HG03196 (cell line): ENCODE results near the gene CCDC174.
"Not testable (repeated sequence)": the region's sequence is repeated elsewhere in the genome, so short reads cannot be mapped to it uniquely, and the experiment has no call there.

Experiments
- ATAC-seq: cut with Tn5 transposase; IDR thresholded peaks from one replicate; pipeline ENCODE4 v1.9.1; 2021; ENCODE audit not compliant: unreplicated experiment

CCDC174 gene

DNA sequence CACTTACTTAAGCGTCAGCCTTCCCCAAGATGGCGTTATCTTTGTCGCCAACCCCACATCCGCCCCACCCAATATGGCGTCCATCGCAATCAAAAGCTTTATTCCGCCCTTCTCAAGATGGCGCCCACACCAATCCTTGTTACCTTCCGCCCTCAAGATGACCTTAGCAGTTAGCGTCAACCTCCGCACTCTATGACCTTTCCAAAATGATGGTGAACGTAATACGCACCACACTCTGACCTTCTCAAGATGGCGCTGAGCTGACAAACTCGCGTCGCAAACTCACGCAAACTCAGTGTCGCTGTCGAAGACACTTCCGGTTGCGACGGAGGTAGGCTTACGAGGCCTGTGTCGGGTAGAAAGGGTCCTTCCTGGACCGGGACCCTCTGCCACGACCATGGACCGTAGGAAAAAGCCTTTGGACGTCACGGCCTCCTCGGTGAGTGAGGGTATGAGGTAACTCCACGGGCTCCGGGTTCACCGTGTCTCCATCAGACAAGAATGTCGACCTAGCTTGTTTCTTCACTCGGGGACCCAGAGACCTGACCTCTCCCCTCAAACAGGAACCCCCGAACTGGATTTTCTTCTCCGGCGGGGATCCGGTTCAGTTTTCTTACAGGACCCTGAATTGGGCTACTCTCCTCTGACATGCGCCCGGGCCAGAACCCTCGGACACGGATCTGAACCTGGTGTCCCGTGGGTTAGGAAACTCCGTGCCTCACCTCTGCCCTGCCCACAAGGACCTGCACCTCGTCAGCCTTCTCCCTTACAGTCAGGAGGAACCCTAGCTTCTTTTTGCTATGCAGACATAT lies at the start of gene CCDC174:
CCDC174 (plus strand) TSS at position 323 of the 812 bp plus-strand sequence; CDS start at position 398, 75 bp downstream.
- peak; percentile 98 for ATAC-seq

DNA sequence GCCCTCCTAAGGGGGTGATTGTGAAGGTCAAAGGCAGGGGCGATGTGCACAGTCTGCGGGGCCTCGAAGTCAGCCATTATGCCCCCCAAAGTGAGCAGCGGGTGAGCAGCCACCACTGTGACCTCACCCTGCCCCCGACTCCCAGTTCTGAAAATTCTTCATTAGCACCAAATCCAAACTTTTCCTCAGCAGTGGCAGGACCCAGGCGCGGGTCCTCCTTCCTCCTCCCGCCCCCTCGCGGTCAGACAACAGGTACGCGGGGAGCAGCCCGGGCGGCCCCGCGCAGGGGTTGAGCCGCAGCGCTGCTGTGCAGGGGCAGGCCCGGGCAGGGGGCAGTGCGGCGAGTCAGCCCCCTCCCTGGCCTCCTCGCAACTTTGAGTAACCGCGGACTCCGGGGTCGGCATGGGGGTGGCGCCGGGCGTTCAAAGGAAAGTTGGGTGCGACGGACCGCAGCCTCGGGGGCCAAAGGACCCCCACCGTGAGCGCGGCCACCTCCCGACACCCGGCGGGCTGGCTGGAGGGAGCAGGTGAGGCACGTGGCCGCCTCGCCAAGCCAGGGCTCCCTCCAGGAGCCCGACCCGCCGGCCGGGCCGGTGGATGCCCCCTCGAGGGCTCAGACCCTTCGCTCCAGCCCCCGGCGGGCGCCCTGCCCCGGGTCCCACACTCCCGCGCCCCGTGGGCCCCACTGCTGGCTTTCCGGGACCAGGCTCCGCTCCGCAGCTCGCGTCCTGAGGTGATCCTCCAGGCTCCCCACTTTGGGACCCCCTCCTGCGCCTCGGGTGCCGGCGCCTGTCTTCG lies 49.4 kb upstream of the CCDC174 start:
- ATAC-seq, result no peak

DNA sequence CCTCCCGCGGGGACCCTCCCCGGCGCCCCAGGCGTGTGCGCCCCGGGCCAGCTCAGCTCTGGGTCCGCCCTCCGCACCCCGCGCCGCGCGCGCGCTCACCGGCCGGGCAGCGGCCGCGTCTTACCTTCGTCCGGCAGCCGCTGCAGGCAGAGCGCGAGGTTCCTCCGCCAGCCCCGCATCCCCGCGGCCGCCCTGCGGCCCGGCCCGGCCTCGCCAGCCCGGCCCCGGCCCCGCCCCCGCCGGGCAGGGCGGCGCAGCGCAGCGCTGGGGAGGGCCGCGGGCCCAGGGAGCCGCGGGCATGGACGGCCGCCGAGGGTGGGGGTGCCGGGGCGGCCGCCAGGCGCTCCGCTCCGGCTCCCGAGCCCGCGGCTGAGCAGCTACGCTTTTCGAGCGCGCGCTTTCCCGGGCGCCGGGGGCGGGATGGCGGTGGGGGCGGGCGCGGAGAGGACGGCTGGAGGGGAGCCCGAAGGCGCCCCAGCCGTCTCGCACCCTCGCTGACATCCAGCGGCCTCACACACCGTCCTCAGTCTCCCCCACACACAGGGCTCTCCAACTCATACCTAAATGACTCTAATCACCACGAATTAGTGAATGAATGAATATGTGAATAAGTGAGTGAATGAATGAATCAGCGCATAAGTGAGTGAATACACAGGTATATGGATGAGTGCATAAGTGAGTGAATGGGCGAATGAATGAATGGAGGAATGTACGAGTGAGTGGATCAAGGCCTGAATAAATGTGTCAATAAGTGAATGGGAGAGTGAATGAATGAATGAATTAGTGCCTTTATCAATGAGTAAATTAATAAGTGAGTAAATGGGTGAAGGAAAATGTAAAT lies 48.5 kb upstream of the CCDC174 start:
- ATAC-seq, result no peak

DNA sequence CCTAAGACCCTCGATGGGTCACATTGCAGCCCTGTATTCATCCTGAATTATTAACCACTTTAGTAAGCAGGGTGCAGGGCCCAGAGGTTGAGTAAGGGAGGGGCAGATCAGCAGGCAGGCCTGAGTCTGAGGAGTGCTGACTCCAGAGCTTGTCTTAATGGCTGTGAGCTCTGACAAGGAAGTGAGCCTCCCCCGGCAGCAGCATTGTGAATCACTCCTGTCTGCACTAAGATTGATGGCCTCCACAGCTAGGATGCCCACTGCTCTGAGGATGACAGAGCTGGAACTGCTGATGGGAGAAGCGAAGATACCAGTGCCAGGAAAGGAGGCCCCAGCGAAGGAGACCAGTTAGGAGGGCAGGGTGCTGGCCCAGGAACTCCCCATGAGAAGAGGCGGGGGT lies 46.5 kb upstream of the CCDC174 start:
- no peak for ATAC-seq

DNA sequence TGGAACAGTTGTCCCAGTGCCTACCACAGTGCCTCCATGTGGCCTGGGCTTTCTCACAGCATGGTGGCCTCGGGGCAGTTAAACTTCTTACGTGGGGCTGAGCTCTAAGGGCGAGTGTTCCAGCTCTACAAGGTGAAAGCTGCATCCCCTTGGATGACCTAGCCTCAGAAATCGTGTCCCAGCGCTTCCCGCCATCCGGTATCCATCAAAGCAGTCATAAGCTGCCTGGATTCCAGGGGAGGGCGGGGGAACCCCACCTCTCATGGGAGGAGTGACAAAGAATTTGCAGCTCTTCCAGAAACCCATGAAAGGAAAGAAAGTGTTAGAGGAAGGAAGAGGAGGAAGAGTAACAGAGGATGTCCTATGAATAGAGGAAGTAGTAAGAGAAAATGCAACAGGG lies 45.8 kb upstream of the CCDC174 start:
- ATAC-seq, result no peak

DNA sequence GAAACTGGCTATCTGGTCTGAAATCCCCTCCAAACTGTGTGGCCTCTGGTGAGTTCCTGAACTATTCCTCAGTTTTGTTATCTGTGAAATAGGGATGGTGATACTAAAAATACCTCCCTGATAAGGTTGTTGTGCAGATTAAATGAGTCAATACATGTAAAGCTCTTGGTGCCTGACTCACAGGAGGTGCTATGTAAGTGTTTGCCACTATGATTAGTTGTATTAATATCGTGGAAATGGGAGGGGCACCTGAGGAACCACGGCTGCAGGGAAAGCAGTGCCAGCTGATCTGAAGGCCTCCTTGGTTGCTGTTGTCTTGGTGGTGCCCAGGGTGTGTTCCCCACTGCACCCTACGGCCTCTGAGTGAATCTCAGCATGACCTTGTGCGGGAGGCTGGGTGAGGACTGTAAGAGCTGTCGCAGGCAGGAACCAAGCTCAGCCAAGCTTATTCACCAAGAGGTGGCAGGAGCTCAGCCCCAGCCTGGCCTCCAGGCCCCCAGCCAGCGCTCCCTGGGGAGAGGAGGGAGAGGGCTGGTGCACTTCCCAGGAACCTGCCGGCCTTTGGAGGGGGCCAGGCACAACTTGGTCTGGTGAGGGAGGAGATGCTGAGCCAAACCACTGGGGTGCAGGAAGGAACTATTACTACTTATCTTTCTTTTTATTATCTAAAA lies 44.8 kb upstream of the CCDC174 start:
- no peak for ATAC-seq

DNA sequence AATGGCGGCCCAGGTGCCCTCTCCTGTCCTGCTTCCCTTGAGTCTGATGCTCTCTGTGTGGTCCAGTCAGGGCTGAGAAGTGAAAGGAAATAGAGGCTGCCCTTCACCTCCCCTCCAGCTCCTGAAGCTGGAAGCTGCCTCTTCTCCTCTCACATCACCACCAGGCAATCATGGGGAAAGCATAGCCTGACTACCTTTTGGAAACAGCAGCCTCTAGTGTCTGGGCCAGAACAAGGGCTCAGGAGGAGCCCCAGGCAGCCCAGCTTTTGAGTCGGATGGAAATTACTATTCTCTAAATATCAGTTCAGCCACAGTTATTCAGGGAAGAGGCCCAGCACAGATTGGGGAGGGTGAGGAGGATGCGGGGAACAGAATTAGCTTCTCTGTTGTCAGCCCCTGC lies 43.3 kb upstream of the CCDC174 start:
- ATAC-seq, result no peak

DNA sequence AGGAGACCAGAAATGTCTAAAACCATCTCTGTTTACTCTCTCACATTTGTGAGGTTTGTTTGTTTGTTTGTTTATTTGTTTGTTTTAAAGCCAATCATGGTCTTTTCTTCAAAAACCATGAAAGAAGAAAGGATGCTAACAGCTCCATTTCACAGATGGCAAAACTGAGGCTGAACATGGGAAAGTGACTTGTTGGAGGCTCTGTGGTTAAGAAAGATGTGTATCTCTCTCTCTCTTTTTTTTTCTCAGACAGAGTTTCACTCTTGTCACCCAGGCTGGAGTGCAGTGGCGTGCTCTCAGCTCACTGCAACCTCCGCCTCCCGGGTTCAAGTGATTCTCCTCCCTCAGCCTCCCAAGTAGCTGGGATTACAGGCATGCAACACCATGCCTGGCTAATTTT lies 42.5 kb upstream of the CCDC174 start:
- not testable (repeated sequence) for ATAC-seq

DNA sequence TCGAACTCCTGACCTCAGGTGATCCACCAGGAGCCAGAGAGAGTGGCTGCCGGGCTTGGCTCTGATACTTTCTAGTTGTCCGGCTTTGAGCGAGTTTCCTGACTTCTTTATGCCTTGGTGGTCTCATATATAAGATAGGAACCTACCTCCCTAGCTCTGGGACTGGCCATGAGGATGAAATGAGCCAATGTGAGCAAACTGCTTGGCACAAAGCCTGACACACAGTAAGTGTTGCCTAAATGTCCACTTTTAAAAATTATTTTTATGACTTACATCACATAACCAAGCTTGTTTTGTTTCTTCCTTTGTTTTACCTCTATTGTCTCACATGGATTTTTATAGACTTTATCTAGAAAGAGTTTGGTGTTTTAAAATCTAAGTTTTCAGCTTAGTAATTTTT lies 42.1 kb upstream of the CCDC174 start:
- ATAC-seq, result no peak

DNA sequence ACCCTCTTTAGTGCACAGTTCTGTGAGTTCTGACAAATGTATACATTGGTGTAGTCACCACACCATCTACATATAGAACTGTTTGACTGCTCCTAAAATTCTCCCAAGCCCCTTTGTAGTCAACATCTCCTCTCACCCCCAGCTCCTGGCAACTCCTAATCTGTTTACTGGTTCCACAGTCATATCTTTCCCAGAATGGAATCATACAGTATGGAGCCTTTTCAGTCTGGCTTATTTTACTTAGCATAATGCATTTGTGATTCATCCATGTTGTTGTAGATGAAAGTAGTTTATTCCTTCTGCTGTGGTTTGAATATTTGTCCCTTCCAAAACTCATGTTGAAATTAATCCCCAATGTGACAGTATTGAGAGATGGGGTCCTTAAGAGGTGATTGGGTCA lies 41.6 kb upstream of the CCDC174 start:
- no peak for ATAC-seq

DNA sequence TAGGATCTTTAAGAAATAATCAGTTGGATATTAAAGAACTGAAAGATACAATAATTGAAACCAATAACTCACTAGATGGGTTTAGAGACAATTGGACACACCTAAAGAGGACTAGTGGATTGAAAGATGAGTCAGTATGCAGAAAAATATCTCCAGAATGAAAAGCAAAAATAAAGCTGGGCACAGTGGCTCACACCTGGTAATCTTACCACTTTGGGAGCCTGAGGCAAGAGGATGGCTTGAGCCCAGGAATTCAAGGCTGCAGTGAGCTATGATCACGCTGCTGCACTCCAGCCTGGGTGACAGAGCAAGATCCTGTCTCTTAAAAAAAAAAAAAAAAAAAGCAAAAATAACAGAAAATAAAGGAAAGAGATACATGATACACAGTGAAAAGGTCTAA lies 37.4 kb upstream of the CCDC174 start:
- no peak for ATAC-seq

DNA sequence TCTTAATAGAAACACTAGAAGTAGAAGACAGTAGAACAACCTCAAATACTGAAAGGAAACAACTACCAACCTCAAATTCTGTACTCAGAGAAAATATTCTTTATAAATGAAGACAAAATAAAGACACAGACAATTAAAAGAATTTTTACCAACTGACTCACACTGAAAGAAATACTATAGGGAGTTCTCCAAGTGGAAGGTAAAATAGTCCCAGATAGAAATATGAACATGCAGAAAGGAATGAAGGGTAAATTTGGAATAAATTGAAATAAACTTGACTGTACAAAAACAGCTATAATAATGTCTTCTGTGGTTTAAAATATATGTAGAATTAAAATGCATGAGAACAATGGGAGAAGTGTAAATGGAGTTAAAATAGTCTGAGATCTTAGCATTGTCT lies 36.7 kb upstream of the CCDC174 start:
- no peak for ATAC-seq

DNA sequence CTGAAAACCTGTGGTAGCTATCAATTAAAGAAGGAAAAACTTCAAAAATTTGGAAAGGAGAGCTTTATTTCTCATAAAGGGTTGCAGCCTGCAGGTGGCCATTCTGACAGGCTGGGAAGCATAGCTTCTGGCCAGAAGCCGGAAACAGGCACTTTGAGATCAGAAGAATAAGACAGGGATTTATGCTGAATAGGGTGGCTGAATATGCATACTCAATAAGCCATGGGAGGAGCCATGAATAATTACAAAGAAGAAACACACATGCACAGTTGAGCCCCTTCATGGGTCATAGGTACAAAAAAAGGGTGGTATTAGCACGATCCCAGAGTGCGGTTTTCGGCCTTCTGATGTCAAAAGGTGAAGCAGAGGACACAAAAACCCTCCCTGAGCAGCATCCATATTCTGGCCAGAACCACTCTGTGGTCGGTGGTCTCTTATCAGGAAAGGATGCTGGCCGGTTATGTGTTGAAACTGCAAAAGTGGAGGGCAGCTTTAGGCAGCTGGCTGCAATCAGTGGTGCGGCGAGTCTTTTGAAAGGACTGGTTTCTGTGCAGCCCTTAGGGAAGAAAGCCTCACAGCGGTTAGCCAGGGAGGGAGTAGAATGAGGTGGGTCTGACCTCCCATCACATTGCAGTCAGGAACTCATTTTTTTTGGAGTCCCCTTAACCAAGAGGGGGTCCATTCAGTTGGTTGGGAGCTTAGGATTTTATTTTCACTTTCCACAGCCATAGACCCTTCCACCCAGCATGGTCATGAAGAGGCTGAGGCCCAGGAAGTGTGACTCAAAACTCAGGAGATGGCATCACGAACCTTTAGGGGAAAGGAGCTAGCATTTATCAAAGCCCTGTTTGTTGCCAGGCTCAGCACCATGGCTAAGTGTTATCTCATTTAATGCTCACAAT lies 34.7 kb upstream of the CCDC174 start:
- no peak for ATAC-seq

DNA sequence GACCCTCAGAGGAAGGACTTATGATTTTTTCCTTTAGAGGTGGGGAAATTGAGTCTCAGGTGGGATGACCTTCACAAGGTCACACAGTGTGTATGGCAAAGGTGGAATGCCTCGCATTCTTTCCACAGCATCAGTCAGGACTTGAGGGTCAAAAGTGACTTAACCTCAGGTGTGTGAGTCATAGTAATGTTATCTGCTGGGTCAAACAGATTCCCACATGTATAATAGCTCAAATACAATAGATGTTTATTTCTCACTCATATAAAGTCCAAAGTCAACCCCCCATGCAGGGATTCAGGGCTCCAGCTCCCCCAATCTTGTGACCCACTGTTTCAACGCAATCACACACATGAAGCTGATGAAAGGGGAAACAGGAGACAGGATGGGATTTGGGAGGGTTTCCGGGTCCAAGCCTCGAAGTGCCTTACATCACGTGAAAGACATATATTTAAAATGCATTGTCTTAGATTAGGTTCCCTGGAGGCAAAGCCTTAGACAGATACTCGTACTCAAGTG lies 34.0 kb upstream of the CCDC174 start:
- ATAC-seq, result no peak

DNA sequence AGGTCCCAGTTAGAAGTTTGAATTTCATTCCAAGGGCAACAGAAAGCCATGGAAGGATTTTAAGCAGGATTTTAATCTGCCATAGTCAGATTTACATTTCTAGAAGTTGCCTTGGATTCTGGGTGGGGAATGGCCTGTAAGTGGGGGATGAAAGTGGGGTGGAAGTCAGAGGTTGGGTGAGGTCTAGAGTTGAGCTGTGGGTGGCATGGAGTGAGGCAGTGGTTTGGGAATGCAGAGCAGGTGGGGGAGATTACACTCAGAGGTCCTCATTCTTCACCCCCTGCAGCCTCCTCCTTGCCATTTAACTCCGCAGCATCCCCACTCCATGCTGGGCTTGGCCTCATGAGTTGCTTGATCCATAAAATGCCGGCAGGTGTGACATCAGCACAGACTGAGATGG lies 32.0 kb upstream of the CCDC174 start:
- ATAC-seq, result no peak

DNA sequence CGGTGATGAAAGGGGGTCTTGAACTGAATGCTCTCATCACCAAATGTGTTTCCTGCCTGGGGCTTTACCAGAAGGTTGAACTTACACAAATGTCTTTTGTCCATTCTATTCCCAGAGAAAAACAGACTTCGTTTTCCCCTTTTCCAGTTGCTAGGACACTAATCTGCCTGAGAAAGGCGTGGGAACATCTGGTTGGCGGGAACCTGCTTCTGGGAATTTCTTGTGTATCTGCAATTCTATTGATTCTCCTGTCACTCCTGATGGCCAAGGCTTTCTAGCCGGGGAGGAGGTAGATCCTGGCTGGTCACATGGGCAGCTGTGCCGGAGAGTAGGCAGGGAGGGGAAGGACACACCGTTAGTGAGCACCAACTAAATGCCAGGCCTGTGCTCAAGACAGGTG lies 31.1 kb upstream of the CCDC174 start:
- no peak for ATAC-seq

DNA sequence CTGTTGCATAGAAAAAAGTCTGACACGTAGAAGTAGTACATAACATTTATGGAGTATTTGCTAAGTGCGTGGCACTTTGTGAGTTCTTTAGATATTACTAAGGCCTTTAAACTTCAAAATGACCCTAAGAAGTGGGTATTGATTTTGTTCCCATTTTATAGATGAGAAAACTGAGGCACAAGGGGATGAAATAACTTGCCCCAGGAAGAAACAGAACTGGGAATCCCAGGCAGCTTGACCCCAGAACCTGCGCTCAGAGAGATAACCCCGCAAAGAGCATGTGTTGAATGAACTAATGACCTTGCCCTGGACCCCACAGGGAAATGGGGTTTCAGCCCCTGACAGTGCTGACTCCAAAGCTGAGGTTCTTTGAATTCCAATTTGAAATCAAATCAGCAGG lies 30.5 kb upstream of the CCDC174 start:
- no peak for ATAC-seq

DNA sequence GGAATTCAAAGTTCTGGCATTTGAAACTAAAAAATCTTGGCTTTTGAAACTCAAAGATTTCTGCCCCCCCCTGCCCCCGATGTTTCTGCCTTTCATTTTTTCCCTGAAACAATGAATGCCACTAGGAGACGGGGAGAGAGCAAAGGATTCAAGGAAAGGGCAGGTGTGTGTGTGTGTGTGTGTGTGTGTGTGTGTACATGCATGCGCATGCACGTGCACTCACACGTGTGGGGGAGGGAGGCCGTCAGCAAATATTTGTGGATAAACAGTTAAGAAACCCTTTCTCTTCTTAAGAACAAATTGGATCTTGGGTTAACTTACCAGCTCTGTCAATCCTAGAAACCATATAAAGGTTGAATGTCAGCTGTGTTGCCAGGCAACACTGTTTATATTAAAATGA lies 29.2 kb upstream of the CCDC174 start:
- no peak for ATAC-seq

DNA sequence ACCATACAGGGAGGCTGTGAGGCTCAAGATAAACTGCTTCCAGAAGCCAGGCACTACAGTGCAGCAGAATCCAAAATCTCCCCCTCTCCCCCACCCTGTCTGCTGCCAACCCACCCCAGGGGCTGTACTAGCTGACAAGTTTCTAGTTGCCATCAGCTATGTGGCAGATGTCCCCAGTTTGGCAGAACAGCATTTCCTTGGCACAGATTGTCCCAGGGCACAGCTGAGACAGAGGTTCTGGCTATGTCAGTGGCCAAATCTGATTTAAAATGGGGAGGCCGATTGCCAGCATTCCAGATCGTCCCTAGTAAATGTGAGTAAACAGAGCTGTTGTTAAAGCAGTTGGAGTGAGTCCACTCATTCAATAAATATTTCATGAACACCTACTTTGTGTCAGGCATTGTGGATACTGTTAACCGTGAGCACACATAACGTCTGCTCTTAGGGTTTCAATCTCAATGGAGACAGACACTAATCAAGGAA lies 28.0 kb upstream of the CCDC174 start:
- ATAC-seq, result no peak

DNA sequence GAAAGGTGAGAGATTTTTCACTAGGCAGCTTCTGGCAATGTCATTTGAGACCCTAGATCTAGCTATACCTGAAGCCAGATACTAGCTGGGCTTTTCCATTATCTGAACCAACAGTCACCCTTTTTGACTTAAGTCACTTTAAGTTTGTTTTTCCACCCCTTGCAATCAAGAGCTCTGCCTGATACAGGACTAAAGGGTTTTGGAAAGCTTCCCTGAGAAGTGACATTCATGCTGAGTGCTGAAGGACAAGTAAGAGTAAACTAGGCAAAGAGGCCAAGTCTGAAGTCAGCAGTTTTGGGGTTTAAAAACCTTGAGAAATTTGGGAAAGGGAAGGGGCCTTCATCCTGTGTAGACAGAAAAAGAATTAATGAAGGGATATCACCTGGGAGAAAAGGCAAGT lies 27.1 kb upstream of the CCDC174 start:
- no peak for ATAC-seq
